Stimulated activated CD8-positive, alpha-beta memory T cell treated with anti-CD3 and anti-CD28 coated beads, Interleukin-15, amount 100 ng/mL, for 4 hours (primary cell): Measurements from ENCODE around the gene ATRIP.
"Not testable (repeated sequence)": the region's sequence is repeated elsewhere in the genome, so short reads cannot be mapped to it uniquely, and the experiment has no call there.

Source experiments
- DNase-seq, 2 donors: peaks; one replicate each; pipeline ENCODE4 v3.0.0-alpha.2; 2020; ENCODE audit warnings: low read depth in 2 of 2

Gene ATRIP

DNA sequence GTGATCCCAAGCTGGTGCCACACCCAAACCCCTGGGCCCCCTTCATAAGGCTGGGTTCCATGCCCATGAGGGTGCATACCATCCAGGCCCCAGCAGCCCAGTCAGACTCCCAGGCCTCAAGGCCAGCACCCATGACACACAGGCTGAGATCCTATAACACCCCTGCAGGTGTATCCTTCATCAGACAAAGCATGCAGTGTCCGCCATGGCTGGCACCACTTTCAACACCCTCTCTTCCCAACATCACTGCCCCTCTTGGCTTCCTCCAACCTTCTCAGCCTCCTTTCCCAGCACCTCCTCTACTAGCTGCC lies 10.1 kb upstream of the ATRIP start:
- no peak for DNase-seq

DNA sequence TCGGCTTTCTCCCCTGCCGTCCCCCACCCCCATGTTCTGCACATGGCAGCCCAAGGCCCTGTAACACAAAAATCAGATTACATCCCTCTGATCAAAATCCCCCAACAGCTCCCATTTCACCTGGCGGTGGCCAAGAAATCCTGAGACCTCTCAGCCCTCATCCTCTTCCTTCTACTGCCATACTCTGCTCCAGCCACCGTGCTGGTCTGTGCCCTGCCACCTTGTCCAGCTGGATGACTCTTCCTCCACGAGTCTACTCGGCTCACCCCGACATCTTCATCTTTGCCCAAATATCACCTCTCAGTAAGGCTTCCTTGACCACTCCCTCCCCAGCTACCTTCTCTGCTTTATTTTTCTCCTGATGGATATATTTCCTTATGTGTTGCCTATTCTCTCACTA lies 9.7 kb upstream of the ATRIP start:
- no peak for DNase-seq

DNA sequence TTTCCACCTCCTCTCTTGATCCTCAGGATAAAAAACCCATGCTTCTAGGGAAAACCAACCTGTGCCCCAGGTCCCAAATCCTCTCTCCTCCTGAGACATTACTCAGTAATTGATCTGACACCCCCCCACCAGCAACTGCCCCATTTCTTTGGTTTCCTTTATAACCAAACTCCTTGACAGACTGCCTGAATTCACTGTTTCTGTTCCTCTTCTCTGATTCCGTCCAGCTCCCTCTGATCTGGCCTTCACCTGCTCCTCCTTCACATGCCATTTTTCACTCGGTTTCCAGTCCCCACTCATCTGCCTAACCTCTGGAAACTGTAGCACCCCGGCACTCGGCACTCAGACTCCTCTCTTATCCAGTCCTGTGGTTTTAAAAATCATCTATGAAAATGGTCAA lies 8.7 kb upstream of the ATRIP start:
- no peak for DNase-seq

DNA sequence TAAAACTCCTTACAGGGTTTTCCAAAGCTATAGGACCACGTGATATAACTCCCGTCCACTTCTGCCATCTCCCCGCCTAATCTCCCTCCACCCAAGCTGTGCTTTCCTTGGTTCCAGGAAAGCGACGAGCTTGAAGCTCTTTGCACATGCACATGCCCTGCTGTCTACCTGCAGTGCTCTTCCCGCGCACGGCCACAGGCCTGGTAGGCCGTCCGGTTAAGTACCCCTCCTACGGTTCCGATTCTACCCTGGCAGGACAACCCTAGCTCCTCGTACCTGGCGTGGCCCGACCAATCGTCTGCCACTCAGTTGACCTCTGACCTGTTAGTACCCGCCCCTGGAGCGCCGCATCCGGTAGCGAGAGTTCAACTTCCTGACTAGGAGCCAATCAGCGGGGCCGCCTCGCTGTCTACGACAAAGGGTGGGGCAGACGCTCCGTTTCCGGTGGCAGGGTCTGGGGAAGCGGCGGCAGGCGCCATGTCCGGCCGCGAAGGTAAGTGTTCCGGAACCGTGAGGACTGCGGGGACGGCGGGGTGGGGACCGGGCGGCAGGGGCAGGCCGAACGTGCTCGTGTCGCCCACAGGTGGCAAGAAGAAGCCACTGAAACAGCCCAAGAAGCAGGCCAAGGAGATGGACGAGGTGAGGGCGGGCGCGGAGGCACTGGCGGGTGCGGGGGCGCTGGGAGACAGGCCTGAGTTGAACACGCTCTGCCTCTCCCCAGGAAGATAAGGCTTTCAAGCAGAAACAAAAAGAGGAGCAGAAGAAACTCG lies 6.5 kb upstream of the ATRIP start, which contains the start of the genes CCDC51 and TMA7:
Gene CCDC51 (minus strand): TSS at position 300 of the 770 bp plus-strand sequence. CDS start 4,991 bp downstream, outside the sequence.
Gene TMA7 (plus strand): TSS at position 438 of the 770 bp plus-strand sequence. CDS start 40 bp downstream, at position 478.
- DNase-seq, result peak; percentile 95 to 97

DNA sequence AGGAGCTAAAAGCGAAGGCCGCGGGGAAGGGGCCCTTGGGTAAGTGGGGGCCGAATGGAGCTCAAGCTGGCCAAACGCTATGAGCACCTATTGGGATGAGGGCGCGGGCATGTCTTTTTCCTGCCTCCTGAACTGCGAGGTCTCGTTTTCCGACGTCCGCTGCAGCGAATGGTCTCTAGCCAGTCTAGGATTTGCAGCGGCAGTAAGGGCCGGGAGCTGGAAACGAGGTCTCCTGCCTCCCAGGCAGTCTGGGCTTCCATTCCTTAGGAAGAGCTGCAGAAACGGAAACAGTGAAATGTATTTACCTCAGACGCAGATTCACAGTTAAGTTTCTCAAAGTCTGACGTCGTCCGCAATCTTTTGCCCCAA lies 6.0 kb upstream of the ATRIP start:
- no peak for DNase-seq

DNA sequence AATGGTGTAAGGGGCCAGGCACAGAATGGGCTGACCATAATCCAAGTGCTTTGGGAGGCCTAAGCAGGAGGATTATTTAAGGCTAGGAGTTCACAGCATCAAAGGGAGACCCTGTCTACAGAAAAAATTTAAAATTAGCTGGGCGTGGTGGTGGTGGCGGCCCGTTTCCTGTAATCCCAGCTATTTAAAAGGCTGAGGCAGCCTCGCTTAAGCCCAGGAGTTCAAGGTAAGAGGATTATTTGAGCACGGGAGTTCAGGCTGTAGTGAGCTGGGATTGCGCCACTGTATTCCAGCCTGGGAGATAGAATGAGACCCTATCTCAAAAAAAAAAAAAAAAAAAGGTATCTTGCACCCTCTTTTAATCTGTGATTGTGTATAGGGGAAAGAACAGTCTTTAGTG lies 4.6 kb upstream of the ATRIP start:
- DNase-seq, result no peak

DNA sequence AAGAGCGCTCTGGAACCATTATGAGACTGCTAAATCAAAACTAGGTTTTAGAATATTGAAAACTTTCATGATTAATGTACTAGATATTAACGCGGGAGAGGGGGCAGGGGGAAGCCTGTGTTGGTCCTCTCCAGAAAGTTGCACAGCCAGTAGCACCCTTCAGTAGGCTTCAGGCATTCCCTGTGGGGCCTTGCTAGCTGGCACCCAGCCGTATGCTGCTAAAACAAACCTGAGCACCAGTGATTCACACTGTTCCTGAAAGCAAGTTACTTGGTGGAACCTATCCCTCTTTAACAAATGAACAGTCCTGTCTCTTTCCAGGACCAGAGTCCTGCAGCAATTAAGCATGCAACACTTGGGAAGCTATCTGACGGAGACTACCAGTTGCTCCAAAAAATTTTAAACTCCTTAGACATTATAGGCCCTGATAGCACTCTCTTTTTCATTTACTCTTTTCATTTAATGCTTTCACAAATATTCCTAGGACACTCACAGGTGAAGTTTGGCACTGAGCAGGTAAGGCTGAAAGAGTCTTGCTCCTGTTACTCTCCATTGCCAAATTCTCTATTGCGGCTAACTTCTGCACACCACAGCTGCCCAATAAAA lies 1.2 kb upstream of the ATRIP start:
- DNase-seq, result no peak

DNA sequence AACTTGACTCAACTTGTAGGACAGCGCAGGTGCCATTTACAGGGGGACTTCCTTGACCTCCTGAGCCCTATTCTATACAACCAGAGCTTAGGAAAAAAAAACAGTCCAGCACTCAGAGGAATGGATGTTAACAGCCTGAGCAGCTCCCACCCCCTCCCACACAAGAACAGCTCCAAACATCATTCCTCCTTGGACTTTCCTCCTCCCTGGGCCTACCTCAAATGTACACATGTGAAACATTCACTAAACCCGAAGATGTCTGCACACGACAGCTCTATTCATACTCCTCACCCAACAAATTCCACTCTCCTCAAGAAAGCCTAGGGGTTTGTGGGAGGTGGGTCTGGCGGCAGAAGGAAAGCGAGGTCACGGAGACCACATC lies 503 bp upstream of the ATRIP start:
- no peak for DNase-seq

DNA sequence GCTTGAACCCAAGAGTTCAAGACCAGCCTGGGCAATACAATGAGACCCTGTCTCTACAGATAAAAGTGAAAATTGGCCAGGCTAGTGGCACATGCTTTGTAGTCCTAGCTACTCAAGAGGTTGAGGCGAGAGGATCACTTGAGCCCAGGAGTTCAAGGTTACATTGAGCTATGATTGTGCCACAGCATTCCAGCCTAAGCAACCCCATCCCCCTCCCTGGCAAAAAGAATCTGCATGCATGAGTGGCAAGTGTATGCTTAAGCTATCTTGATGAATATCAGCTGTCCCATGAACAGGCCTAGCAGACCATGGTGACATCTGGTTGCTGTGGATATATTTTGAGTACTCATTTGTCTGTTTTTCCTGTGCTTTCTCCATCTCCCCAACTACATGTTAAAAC lies 4.7 kb downstream of the ATRIP start:
- no peak for DNase-seq

DNA sequence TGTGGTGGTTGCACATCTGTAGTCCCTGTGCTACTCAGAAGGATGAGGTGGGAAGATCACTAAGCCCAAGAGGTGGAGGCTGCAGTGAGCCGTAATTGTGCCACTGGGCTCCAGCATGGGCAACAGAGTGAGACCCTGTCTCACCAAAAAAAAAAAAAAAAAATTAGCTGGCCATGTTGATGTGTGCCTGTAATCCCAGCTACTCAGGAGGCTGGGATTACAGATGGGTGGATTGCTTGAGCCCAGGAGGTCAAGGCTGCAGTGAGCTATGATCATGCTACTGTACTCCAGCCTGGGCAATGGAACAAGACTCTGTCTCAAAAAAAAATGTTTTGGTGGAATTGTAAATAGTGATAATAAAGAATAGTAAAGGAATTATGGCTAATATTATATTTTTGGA lies 9.9 kb downstream of the ATRIP start:
- DNase-seq, result no peak

DNA sequence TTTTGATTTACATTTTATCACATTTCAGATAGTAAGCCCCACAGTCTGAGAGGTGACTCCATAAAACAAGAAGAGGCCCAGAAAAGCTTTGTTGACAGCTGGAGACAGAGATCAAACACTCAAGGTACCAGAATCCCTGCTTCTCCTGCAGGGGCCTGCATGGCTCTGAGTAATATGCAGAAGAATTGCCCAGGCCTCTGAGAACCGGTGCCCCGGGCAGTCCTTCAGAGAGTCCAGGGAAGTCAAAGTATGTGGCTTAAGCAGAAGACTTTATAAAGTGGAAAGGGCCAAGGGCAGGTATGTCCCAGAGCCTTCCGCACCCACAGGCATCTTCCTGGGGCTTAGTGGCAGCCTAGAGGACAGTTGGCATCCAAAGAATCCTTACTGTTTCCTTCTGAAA lies 12.8 kb downstream of the ATRIP start:
- no peak for DNase-seq

DNA sequence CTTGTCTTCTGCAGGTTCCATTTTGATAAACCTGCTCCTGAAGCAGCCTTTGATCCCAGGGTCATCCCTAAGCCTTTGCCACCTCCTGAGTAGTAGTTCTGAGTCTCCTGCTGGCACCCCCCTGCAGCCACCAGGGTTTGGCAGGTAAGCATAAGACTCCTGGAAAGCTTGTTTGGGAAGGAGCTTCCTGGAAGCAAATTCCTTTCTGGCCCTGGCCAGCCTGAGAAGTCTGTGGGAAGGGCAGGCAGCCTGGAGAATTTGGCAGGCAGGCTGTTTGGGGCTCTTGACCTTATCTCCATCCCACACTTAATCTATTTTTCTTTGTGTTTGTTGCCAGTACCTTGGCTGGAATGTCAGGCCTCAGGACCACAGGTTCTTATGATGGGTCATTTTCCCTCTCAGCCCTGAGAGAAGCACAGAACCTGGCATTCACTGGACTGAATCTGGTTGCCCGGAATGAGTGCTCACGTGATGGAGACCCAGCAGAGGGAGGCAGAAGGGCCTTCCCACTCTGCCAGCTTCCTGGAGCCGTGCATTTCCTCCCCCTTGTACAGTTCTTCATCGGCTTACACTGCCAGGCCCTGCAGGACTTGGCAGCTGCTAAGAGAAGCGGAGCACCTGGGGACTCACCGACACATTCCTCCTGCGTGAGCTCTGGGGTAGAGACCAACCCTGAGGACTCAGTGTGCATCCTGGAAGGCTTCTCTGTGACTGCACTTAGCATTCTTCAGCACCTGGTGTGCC lies 13.4 kb downstream of the ATRIP start:
- DNase-seq, result no peak

DNA sequence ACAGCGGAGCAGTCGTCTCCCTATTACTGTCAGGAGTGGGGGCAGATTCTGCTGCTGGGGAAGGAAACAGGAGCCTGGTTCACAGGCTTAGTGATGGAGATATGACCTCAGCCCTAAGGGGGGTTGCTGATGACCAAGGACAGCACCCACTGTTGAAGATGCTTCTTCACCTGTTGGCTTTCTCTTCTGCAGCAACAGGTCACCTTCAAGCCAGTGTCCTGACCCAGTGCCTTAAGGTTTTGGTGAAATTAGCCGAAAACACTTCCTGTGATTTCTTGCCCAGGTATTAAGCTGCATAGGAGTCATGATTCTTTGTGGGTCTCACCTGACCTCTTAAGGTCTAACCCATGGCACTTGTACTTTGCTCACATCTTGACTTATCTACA lies 14.0 kb downstream of the ATRIP start:
- no peak for DNase-seq

DNA sequence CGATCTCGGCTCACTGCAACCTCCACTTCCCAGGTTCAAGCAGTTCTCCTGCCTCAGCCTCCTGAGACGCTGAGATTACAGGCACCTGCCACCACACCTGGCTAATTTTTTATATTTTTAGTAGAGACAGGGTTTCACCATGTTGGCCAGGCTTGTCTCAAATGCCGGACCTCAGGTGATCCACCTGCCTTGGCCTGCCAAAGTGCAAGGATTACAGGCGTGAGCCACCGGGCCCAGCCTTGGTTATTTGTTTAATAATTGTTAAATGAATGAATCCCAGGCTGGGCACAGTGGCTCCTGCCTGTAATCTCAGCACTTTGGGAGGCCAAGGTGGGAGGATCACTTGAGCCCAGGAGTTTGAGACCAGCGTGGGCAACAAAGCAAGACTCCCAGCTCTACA lies 15.2 kb downstream of the ATRIP start:
- DNase-seq, result not testable (repeated sequence)

DNA sequence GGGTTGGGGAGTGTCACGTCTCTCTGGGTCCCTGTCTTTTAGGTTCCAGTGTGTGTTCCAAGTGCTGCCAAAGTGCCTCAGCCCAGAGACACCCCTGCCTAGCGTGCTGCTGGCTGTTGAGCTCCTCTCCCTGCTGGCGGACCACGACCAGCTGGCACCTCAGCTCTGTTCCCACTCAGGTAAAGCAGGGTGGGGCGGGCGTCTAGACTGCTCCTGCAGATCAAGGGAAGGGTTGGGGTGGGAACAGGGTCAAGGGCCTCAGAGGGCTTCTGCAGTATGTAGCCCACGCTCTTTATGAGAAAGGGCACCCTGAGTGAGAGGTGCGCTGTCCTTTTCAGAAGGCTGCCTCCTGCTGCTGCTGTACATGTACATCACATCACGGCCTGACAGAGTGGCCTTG lies 17.2 kb downstream of the ATRIP start:
- DNase-seq, result no peak

DNA sequence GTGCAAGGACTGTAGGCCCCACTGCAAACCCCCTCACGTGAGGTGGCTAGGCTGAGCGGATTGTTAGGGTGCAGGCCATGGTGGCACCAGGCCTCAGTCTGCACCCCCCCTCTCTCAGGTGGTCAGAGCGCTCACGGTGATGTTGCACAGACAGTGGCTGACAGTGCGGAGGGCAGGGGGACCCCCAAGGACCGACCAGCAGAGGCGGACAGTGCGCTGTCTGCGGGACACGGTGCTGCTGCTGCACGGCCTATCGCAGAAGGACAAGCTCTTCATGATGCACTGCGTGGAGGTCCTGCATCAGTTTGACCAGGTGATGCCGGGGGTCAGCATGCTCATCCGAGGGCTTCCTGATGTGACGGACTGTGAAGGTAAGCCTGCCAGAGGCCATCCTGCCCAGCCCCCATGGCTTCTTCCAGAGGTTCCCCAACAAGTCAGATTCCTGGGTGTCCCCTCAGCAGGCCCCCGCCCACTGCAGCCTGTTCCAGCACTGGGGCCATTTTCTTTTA lies 18.2 kb downstream of the ATRIP start:
- DNase-seq, result no peak

DNA sequence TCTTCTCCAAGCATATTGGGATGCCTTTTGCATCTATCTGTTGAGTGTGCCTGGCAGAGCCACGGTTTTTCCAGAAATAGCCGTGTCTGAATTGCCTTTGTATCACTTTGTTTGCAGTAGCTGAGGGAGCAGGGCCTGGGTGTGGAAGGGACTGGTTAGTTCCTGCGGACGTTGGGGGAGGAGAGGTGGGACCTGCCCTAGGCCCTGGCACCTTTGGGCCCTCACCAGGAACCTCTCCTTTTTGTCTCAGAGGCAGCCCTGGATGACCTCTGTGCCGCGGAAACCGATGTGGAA lies 18.6 kb downstream of the ATRIP start:
- DNase-seq, result no peak

DNA sequence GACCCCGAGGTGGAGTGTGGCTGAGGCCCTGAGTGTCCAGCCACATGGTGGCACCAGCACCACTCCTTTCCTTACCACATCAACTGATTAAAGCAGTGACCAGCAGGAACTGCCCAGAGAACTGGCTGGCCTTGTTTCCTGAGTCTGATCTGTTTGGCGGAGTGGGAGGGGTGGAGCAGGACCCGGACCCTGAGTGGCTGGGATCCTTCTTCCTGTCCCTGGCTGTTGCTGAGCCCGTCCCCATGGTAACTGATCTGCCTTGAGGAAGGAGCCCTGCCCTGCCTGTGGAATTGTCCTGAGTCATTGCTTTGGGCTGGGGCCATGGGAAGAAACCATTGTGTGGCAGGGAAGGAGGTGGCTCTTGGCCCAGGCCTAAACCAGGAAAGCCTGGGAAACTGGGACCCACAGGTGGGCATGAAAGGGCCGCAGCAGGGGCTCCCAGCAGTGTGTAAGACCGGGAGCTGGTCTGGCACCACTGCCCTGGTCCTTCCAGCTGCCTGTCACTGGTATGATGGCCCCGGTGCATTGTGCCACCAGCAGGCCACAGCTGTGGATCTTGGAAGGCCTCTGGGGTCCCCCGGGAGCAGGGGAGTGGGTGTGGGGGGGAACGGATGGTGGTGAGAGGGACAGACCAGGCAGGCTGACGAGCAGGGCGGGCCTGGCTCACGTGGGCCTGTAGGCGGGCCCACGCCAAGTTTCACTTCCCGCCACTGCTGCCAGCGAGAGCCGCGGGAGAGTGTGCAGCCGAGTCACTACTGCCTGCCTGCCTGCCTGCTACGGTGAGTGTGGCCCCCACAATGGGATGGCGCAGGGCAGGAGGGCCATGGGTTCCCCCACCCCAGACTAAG lies 19.2 kb downstream of the ATRIP start:
- peak; percentile 63 to 67 for DNase-seq

DNA sequence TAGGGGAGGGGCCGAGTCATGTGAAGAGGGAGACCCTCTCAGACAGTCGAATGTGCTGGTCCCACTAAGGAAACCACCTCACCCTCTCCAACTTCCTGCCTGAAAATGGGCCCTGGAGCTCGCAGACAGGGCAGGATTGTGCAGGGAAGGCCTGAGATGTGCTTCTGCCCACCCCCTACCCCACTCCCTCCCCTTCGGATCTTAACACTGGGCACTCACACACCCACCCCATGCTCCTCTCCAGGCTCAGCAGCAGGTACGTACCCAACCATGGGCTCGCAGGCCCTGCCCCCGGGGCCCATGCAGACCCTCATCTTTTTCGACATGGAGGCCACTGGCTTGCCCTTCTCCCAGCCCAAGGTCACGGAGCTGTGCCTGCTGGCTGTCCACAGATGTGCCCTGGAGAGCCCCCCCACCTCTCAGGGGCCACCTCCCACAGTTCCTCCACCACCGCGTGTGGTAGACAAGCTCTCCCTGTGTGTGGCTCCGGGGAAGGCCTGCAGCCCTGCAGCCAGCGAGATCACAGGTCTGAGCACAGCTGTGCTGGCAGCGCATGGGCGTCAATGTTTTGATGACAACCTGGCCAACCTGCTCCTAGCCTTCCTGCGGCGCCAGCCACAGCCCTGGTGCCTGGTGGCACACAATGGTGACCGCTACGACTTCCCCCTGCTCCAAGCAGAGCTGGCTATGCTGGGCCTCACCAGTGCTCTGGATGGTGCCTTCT lies 20.0 kb downstream of the ATRIP start:
- DNase-seq, result no peak

DNA sequence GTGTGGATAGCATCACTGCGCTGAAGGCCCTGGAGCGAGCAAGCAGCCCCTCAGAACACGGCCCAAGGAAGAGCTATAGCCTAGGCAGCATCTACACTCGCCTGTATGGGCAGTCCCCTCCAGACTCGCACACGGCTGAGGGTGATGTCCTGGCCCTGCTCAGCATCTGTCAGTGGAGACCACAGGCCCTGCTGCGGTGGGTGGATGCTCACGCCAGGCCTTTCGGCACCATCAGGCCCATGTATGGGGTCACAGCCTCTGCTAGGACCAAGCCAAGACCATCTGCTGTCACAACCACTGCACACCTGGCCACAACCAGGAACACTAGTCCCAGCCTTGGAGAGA lies 20.5 kb downstream of the ATRIP start:
- no peak for DNase-seq

DNA sequence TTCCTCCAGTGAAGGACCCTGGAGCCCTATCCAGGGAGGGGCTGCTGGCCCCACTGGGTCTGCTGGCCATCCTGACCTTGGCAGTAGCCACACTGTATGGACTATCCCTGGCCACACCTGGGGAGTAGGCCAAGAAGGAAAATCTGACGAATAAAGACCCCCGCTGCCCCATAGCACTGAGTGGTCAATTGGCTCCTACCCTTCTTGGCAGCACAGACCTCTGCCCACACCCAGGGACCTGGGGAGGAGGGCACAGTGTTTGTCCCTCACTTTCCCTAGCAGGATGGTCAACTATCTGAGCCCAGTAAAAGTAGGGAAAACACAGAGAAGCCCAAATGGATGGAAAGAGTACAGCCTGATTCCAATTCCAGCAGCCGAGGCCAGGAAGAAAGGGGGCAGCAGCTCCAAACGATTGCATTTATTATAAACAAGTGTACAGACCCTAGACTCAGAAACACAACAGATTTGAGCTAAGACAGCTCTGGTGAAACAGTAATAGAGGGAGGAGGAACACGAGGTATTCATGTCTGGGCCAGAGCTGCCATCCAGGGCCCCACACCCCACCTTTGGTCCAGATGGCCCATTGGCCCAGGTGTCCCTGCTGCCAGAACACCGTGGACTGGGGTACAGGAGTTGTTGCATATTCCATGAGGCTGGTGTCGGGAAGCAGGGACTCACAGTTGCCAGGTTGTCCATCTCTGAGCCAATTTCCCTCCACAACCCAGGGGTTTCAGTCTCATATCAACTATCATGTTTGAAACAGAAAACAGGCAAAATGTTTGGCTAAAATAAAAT lies 21.1 kb downstream of the ATRIP start:
- no peak for DNase-seq
